Fibroblast of the aortic adventitia (primary cell): ENCODE results near the gene UBLCP1. TPM values are rescaled to one million over a fixed set of nuclear protein-coding genes. Genes with fewer than 3 reads are reported as not detected.

Experiments used
- DNase-seq: peaks from one replicate; pipeline ENCODE4 v3.0.0-alpha.2; 2010; ENCODE audit warnings: low read depth
- H3K4me3 ChIP-seq: 2 replicates; pipeline ENCODE4 v1.5.1; 2011; ENCODE audit warnings: low read depth, mild to moderate bottlenecking, control low read depth, low read length, moderate library complexity
- total RNA-seq: library from RNA; depleted of rRNA; stranded (reverse); fragments of >200 nt; gene quantifications from 2 replicates; pipeline ENCODE4 v1.2.3, GENCODE V29; 2012; ENCODE audit warnings: low replicate concordance
- TF ChIP-seq, protein P1 (sequence below): IDR thresholded peaks from 2 replicates; pipeline ENCODE4 v1.5.1; 2011; ENCODE audit warnings: mild to moderate bottlenecking, low read length, control low read depth, inconsistent platforms; ENCODE audit not compliant: insufficient read depth

UBLCP1 gene
- total RNA-seq, 1 donor, result 36.5 TPM

GRCh38 chr5:159313197-159313596, 50.1 kb downstream of the UBLCP1 start:
- TF ChIP-seq, protein P1, sequence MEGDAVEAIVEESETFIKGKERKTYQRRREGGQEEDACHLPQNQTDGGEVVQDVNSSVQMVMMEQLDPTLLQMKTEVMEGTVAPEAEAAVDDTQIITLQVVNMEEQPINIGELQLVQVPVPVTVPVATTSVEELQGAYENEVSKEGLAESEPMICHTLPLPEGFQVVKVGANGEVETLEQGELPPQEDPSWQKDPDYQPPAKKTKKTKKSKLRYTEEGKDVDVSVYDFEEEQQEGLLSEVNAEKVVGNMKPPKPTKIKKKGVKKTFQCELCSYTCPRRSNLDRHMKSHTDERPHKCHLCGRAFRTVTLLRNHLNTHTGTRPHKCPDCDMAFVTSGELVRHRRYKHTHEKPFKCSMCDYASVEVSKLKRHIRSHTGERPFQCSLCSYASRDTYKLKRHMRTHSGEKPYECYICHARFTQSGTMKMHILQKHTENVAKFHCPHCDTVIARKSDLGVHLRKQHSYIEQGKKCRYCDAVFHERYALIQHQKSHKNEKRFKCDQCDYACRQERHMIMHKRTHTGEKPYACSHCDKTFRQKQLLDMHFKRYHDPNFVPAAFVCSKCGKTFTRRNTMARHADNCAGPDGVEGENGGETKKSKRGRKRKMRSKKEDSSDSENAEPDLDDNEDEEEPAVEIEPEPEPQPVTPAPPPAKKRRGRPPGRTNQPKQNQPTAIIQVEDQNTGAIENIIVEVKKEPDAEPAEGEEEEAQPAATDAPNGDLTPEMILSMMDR, result no peak
- H3K4me3 ChIP-seq, result no peak overlapping the region
- DNase-seq, result no peak

DNA sequence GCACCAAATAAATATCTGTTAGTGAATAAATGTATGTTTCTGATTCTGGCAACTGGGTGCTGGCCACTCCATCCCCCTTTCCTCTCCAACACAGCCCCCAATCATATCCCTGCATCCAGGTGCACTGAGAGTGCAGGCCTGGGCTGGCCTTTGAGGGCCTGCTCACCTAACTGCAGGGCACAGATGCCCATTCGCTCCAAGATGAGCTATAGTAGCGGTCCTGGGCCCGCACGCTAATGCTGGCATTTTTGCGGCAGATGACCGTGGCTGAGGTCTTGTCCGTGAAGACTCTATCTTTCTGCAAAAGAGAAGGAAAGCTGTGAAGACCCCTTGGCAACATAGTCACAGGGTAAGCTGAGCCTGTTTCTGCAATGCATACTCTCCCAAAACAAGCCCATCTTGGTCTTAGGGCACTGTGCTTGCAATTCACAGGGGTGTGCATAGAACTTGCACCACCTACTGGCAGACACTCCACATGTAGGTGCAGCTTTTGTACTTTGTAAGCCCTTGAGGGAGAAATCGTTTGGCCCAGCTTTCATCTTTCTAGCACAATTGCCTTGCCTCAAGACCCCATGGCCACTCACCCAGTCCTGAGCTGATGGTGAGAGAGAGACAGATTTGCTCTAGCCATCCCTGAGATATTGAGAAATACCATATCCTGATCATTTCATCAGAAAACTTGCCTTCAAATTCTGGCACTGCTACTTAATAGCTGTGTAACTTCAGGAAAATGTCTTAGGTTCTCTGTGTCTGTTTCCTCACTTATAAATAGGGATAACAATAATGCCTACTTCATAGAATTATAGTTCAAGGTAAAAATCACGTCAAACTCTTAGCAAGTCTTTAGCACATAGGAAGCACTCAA, 53.7 kb downstream of the UBLCP1 start:
- DNase-seq, result peak; percentile 73
- no peak overlapping the region for H3K4me3 ChIP-seq
- TF ChIP-seq, protein P1, result peak; percentile 78

- no peak for DNase-seq
- no peak overlapping the region for H3K4me3 ChIP-seq
- TF ChIP-seq, protein P1, result no peak
Observed at GRCh38 chr5:159317849-159318248, 54.8 kb downstream of the UBLCP1 start.

DNA sequence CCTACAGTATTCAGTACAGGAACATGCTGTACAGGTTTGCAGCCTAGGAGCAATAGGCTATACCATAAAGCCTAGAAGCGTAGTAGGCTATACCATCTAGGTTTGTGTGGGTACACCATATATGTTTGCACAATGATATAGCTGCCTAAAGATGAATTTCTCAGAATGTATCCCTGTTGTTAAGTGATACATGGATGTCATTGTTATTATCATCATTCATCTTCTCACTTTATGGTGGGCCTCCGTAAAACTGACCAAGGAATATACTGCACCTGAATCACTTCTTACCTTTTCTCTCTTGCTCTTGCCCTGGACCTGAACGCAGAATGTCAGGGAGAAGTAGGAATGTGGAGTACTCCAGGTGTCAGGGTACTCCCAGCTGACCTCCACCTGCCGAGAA, 55.4 kb downstream of the UBLCP1 start:
- TF ChIP-seq, protein P1, result no peak
- DNase-seq, result no peak
- no peak overlapping the region for H3K4me3 ChIP-seq

GRCh38 chr5:159319363-159319762, 56.3 kb downstream of the UBLCP1 start:
- no peak for DNase-seq
- H3K4me3 ChIP-seq, result no peak overlapping the region
- TF ChIP-seq, protein P1, result no peak

GRCh38 chr5:159319832-159320231, 56.7 kb downstream of the UBLCP1 start:
- DNase-seq, result no peak
- TF ChIP-seq, protein P1, result no peak
- no peak overlapping the region for H3K4me3 ChIP-seq
